Tibial artery (tissue), 4 donors: Measurements from ENCODE around the gene ZBTB9.

Source experiments
- DNase-seq, 2 donors: peaks; one replicate each; pipeline ENCODE4 v3.0.0-alpha.2; 2019
- H3K27ac ChIP-seq, 2 donors: fragments of 200-600 bp; sonication (generic) in 1 of 2; 1 replicate in 1 of 2; 2 replicates in 1 of 2; pipeline ENCODE4 v1.5.1; 2018 to 2019; ENCODE audit warnings: mild to moderate bottlenecking in 1 of 2
- H3K27me3 ChIP-seq, 2 donors: fragments of 200-600 bp; sonication (generic) in 1 of 2; one replicate each; pipeline versions ENCODE4 v1.5.1 to v1.6.0; 2016 to 2019
- H3K36me3 ChIP-seq, 3 donors: fragments of 200-600 bp; sonication (generic) in 2 of 3; one replicate each; pipeline ENCODE4 v1.5.1; 2016 to 2019; ENCODE audit warnings: mild to moderate bottlenecking in 2 of 3
- H3K4me1 ChIP-seq, 4 donors: fragments of 200-600 bp; sonication (generic) in 2 of 4; 1 replicate in 3 of 4; 2 replicates in 1 of 4; pipeline ENCODE4 v1.5.1; 2016 to 2019
- H3K4me3 ChIP-seq, 2 donors: fragments of 200-600 bp; sonication (generic) in 1 of 2; 1 replicate in 1 of 2; 2 replicates in 1 of 2; pipeline ENCODE4 v1.5.1; 2018 to 2019; ENCODE audit warnings: mild to moderate bottlenecking in 2 of 2
- H3K9me3 ChIP-seq, 3 donors: fragments of 200-600 bp; sonication (generic) in 1 of 3; one replicate each; pipeline ENCODE4 v1.5.1; 2016 to 2019
- CTCF ChIP-seq, 2 experiments: fragments of 200-600 bp in 1 of 2; fragments of 450-650 bp in 1 of 2; IDR thresholded peaks; one replicate each; pipeline ENCODE4 v1.5.1; 2017 to 2019; ENCODE audit warnings: antibody characterized with exemption in 2 of 2, mild to moderate bottlenecking in 1 of 2, moderate library complexity in 1 of 2
- intact Hi-C: fragments of 100-400 bp; cut with DNase I; formaldehyde crosslinking; loops from one replicate; pipeline ENCODE4 v1.15.0; 2023; ENCODE audit warnings: low total_unique reads

ZBTB9 gene

GRCh38 chr6:33458676-33459075 is 4.3 kb downstream of the ZBTB9 start:
- Histone ChIP-seq H3K4me3 (no peak overlapping the region), H3K27me3 (no peaks in the 10 kb centered on the region), H3K27ac (no peak overlapping the region), H3K4me1 (peaks cover 0 to 11% (median 9%) of the 10 kb centered on the region in 4 donors), H3K36me3 (peaks cover 0 to 27% (median 19%) of the 10 kb centered on the region in 3 donors), H3K9me3 (no peaks in the 10 kb centered on the region)
- intact Hi-C loops, result loop anchor here (10.0 kb wide), 2 partner anchors 64 to 116 kb away; partner anchors contain the start of gene KIFC1
- TF ChIP-seq CTCF (IDR thresholded peaks at IDR 0.05), result no peak
- DNase-seq, result no peak

- intact Hi-C loops, result loop anchor here (10.0 kb wide), 2 partner anchors 64 to 116 kb away; partner anchors contain the start of gene KIFC1
Measured at GRCh38 chr6:33459226-33459625, 4.8 kb downstream of the ZBTB9 start.

GRCh38 chr6:33466075-33466735 is 11.8 kb downstream of the ZBTB9 start:
- no peak for DNase-seq
- Histone ChIP-seq H3K4me3 (no peak overlapping the region), H3K27ac (no peak overlapping the region), H3K9me3 (no peaks in the 10 kb centered on the region), H3K4me1 (no peaks in the 10 kb centered on the region), H3K27me3 (no peaks in the 10 kb centered on the region), H3K36me3 (no peaks in the 10 kb centered on the region)
- intact Hi-C loops, result no loop called here
- no peak for TF ChIP-seq CTCF (IDR thresholded peaks at IDR 0.05)

More at GRCh38 chr6:33459226-33459625, 4.8 kb downstream of the ZBTB9 start:
- no peak overlapping the region for H3K27ac ChIP-seq
- H3K27me3 ChIP-seq, result no peaks in the 10 kb centered on the region
- TF ChIP-seq CTCF (IDR thresholded peaks at IDR 0.05), result no peak
- peaks cover 0 to 27% (median 19%) of the 10 kb centered on the region in 3 donors for H3K36me3 ChIP-seq
- DNase-seq, result no peak
- H3K4me3 ChIP-seq, result no peak overlapping the region
- H3K9me3 ChIP-seq, result no peaks in the 10 kb centered on the region
- peaks cover 0 to 10% (median 8%) of the 10 kb centered on the region in 4 donors for H3K4me1 ChIP-seq

- H3K4me1 ChIP-seq, result no peaks in the 10 kb centered on the region
- DNase-seq, result no peak
- intact Hi-C loops, result no loop called here
- H3K27ac ChIP-seq, result no peak overlapping the region
- TF ChIP-seq CTCF (IDR thresholded peaks at IDR 0.05), result no peak
- H3K36me3 ChIP-seq, result no peaks in the 10 kb centered on the region
- H3K27me3 ChIP-seq, result no peaks in the 10 kb centered on the region
- H3K9me3 ChIP-seq, result no peaks in the 10 kb centered on the region
- no peak overlapping the region for H3K4me3 ChIP-seq
Measured at GRCh38 chr6:33467091-33467490, 12.7 kb downstream of the ZBTB9 start.

GRCh38 chr6:33469661-33470060 is 15.3 kb downstream of the ZBTB9 start:
- intact Hi-C loops, result no loop called here
- H3K4me1 ChIP-seq, result no peaks in the 10 kb centered on the region
- no peak overlapping the region for H3K4me3 ChIP-seq
- no peaks in the 10 kb centered on the region for H3K36me3 ChIP-seq
- no peaks in the 10 kb centered on the region for H3K9me3 ChIP-seq
- DNase-seq, result no peak
- H3K27ac ChIP-seq, result no peak overlapping the region
- no peak for TF ChIP-seq CTCF (IDR thresholded peaks at IDR 0.05)
- H3K27me3 ChIP-seq, result no peaks in the 10 kb centered on the region
